Mesenchymal stem cell (in vitro differentiated cells and primary cell): Measurements from ENCODE around the gene PLIN5.

Source experiments
- DNase-seq: peaks from one replicate; pipeline ENCODE4 v3.0.0-alpha.2; 2013
- H2AFZ ChIP-seq: one replicate; pipeline ENCODE4 v1.6.1; 2013; ENCODE audit warnings: low read depth, mild to moderate bottlenecking, control low read depth, inconsistent platforms, low read length, moderate library complexity
- H2AK5ac ChIP-seq: 2 replicates; pipeline ENCODE4 v1.6.1; 2013; ENCODE audit warnings: low read length, moderate library complexity, mild to moderate bottlenecking, inconsistent platforms; ENCODE audit not compliant: severe bottlenecking
- H2BK120ac ChIP-seq: one replicate; pipeline ENCODE4 v1.6.1; 2013; ENCODE audit warnings: low read depth, mild to moderate bottlenecking, inconsistent platforms, low read length, moderate library complexity
- H2BK12ac ChIP-seq, 2 experiments: one replicate each; pipeline ENCODE4 v1.6.1; 2013; ENCODE audit warnings: inconsistent platforms in 2 of 2, low read length in 2 of 2, mild to moderate bottlenecking in 2 of 2, moderate library complexity in 2 of 2, control low read depth in 1 of 2
- H2BK15ac ChIP-seq: one replicate; pipeline ENCODE4 v1.6.1; 2013; ENCODE audit warnings: mild to moderate bottlenecking, low read depth, inconsistent platforms; ENCODE audit not compliant: poor library complexity, severe bottlenecking
- H2BK5ac ChIP-seq: 2 replicates; pipeline ENCODE4 v1.6.1; 2013; ENCODE audit warnings: low read depth, mild to moderate bottlenecking, low read length, control low read depth, inconsistent platforms; ENCODE audit not compliant: poor library complexity, severe bottlenecking
- H3K14ac ChIP-seq, 2 experiments: one replicate each; pipeline ENCODE4 v1.6.1; 2013; ENCODE audit warnings: inconsistent platforms in 2 of 2, low read length in 2 of 2, control low read depth in 1 of 2, mild to moderate bottlenecking in 1 of 2, moderate library complexity in 1 of 2
- H3K18ac ChIP-seq, 2 experiments: one replicate each; pipeline ENCODE4 v1.6.1; 2013; ENCODE audit warnings: inconsistent platforms in 2 of 2, low read length in 2 of 2, control low read depth in 1 of 2, low read depth in 1 of 2, mild to moderate bottlenecking in 1 of 2
- H3K23ac ChIP-seq, 2 experiments: one replicate each; pipeline ENCODE4 v1.6.1; 2013; ENCODE audit warnings: inconsistent platforms in 2 of 2, low read length in 2 of 2, mild to moderate bottlenecking in 2 of 2, moderate library complexity in 2 of 2, control low read depth in 1 of 2
- H3K27ac ChIP-seq: 2 replicates; pipeline ENCODE4 v1.5.1; 2013; ENCODE audit warnings: mild to moderate bottlenecking, moderate library complexity, low read length, control low read depth, inconsistent platforms; ENCODE audit not compliant: poor library complexity, severe bottlenecking
- H3K27me3 ChIP-seq, 2 experiments: 2 replicates each; pipeline versions ENCODE4 v1.6.1 to v1.7.0; 2013; ENCODE audit warnings: low read length in 2 of 2, mild to moderate bottlenecking in 2 of 2, moderate library complexity in 2 of 2, control low read depth in 1 of 2, inconsistent platforms in 1 of 2; ENCODE audit not compliant: control insufficient read depth in 1 of 2, insufficient read depth in 1 of 2
- H3K36me3 ChIP-seq, 2 experiments: 2 replicates each; pipeline versions ENCODE4 v1.6.1 to v1.7.0; 2013; ENCODE audit warnings: low read length in 2 of 2, control low read depth in 1 of 2, inconsistent platforms in 1 of 2, low read depth in 1 of 2, mild to moderate bottlenecking in 1 of 2; ENCODE audit not compliant: insufficient read depth in 2 of 2, control insufficient read depth in 1 of 2
- H3K4ac ChIP-seq, 2 experiments: one replicate each; pipeline ENCODE4 v1.6.1; 2013; ENCODE audit warnings: inconsistent platforms in 2 of 2, low read length in 2 of 2, mild to moderate bottlenecking in 2 of 2, moderate library complexity in 2 of 2, control low read depth in 1 of 2, low read depth in 1 of 2
- H3K4me1 ChIP-seq: 2 replicates; pipeline ENCODE4 v1.6.1; 2013; ENCODE audit warnings: low read depth, low read length, control low read depth; ENCODE audit not compliant: control insufficient read depth, insufficient read depth
- H3K4me2 ChIP-seq: 2 replicates; pipeline ENCODE4 v1.6.1; 2013; ENCODE audit warnings: low read length, mild to moderate bottlenecking, inconsistent platforms; ENCODE audit not compliant: poor library complexity, severe bottlenecking
- H3K4me3 ChIP-seq, 2 experiments: 2 replicates each; pipeline versions ENCODE4 v1.5.1 to v1.7.0; 2013; ENCODE audit warnings: low read length in 2 of 2, mild to moderate bottlenecking in 2 of 2, control low read depth in 1 of 2, low read depth in 1 of 2; ENCODE audit not compliant: insufficient read depth in 1 of 2
- H3K79me1 ChIP-seq: replicated peaks from 2 replicates; pipeline ENCODE4 v1.6.1; 2013; ENCODE audit warnings: mild to moderate bottlenecking, control low read depth, low read length, inconsistent platforms; ENCODE audit not compliant: poor library complexity, severe bottlenecking
- H3K9ac ChIP-seq: 2 replicates; pipeline ENCODE4 v1.7.0; 2013; ENCODE audit warnings: mild to moderate bottlenecking, low read length, moderate library complexity
- H3K9me3 ChIP-seq: 2 replicates; pipeline ENCODE4 v1.7.0; 2013; ENCODE audit warnings: mild to moderate bottlenecking, low read length; ENCODE audit not compliant: control insufficient read depth
- H4K8ac ChIP-seq: one replicate; pipeline ENCODE4 v1.6.1; 2013; ENCODE audit warnings: inconsistent platforms, mild to moderate bottlenecking, low read length, moderate library complexity
- H4K91ac ChIP-seq: one replicate; pipeline ENCODE4 v1.6.1; 2013; ENCODE audit warnings: mild to moderate bottlenecking, low read length, inconsistent platforms
- WGBS: methylation state at CpG from one replicate; pipeline ENCODE4 v1.1.7; 2013; ENCODE audit warnings: mixed read lengths; 5-methylcytosine and 5-hydroxymethylcytosine counted together

Gene PLIN5

DNA sequence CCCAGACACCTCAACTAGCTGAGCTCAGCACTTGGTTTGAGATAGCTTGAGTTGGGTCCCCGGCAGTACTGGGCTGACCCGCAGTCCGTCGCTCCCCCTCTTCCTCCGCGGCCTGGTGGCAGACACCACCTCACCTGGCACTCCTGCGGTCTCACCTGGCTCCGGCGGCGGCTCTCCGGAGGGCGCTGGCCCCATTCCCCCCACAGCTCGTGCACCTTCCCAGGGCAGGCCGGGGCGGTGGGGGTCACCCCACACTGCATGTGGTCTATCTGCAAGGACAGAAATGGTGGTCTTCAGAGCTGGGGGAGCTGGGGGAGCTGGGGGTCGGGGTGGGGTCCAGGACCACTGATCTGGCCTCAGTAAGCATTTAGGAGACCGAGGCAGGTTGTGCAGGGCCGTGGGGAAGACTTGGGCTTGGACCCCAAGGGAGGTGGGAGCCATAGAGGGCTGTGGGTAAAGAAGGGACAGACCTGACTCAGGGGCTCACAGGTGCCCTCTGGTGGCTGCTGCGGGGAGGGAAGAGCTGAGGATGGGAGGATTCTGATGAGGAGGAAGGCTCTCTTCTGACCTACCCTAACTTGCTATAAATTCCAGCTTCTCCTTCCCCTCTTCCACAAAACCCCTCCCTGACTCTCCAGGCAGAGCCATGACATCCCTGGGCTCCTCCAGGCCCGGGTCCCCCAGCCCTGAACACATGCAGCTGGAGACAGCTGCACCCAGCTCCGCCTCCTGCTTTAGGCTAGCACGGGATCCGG is 10.0 kb downstream of the PLIN5 start:
- no peak overlapping the region for H4K91ac ChIP-seq
- no peak overlapping the region for H3K4ac ChIP-seq
- no peak overlapping the region for H2AK5ac ChIP-seq
- H3K14ac ChIP-seq = no peak overlapping the region
- no peaks in the 10 kb centered on the region for H3K36me3 ChIP-seq
- no peaks in the 10 kb centered on the region for H3K79me1 ChIP-seq
- no peak overlapping the region for H2BK15ac ChIP-seq
- H2AFZ ChIP-seq = no peak overlapping the region
- no peak overlapping the region for H3K23ac ChIP-seq
- no peak overlapping the region for H3K4me3 ChIP-seq
- no peak overlapping the region for H2BK5ac ChIP-seq
- 78% methylated on average over 22 of the region's 23 CpGs for WGBS
- H2BK120ac ChIP-seq = no peak overlapping the region
- H3K18ac ChIP-seq = no peak overlapping the region
- H4K8ac ChIP-seq = no peak overlapping the region
- H3K9ac ChIP-seq = no peak overlapping the region
- peaks cover 10% of the 10 kb centered on the region for H3K4me1 ChIP-seq
- H3K27ac ChIP-seq = no peak overlapping the region
- H3K4me2 ChIP-seq = no peak overlapping the region
- peak; percentile 45 for DNase-seq
- peaks cover 11 to 12% of the 10 kb centered on the region in 2 experiments for H3K27me3 ChIP-seq
- no peak overlapping the region for H2BK12ac ChIP-seq
- H3K9me3 ChIP-seq = no peaks in the 10 kb centered on the region

DNA sequence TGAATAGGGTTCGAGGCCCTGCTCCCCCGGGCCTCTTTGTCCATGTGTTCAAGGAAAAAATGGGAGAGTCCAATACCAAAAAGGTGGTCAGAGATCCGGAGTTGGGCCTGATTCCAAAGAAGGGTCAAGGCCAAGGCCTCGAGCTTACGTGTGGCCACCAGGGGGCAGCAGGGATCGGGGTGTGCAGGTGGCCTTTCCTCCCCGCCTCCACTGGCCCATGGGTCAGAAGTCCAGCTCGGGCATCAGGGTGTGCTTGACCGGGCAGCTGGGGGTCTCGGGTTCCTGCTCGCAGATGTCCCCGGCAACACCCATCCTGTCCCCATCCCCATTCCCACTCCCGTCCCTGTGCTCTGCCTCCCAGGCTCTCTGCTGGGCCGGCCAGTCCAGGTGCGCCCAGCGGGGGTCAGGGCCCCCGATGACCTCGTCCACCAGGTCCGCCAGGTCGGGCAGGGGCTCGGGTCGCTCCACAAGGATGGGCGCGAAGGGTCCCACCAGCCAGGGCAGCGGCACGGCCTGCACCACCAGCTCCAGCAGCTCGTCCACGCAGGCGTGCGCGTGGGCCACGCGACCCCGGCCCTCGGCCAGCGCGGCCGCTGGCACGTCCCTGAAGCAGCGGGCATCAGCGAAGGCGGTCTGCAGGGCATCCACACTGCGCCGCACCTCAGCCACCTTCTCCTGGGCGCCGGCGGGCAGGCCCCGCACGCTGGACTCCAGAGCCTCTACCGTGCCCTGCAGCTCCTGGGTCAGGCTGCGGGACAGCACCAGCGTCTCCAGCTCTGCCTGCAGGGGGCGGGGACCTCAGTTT is 11.5 kb downstream of the PLIN5 start:
- Histone ChIP-seq H2BK15ac (peak overlapping the region; percentile 19), H2BK5ac (no peak overlapping the region), H3K9ac (no peak overlapping the region), H3K79me1 (no peaks in the 10 kb centered on the region), H3K4ac (no peak overlapping the region), H3K4me2 (no peak overlapping the region), H3K27me3 (peaks cover 0 to 6% of the 10 kb centered on the region in 2 experiments), H4K8ac (no peak overlapping the region), H2BK120ac (no peak overlapping the region), H3K36me3 (no peaks in the 10 kb centered on the region), H2AK5ac (no peak overlapping the region), H3K18ac (no peak overlapping the region), H3K4me3 (no peak overlapping the region), H3K14ac (no peak overlapping the region), H3K27ac (no peak overlapping the region), H2AFZ (no peak overlapping the region), H4K91ac (peak overlapping the region; percentile 40), H3K23ac (no peak overlapping the region), H3K4me1 (peaks cover 14% of the 10 kb centered on the region), H2BK12ac (no peak overlapping the region), H3K9me3 (no peaks in the 10 kb centered on the region)
- WGBS = 71% methylated on average over 53 of the region's 53 CpGs
- peak; percentile 29 for DNase-seq

DNA sequence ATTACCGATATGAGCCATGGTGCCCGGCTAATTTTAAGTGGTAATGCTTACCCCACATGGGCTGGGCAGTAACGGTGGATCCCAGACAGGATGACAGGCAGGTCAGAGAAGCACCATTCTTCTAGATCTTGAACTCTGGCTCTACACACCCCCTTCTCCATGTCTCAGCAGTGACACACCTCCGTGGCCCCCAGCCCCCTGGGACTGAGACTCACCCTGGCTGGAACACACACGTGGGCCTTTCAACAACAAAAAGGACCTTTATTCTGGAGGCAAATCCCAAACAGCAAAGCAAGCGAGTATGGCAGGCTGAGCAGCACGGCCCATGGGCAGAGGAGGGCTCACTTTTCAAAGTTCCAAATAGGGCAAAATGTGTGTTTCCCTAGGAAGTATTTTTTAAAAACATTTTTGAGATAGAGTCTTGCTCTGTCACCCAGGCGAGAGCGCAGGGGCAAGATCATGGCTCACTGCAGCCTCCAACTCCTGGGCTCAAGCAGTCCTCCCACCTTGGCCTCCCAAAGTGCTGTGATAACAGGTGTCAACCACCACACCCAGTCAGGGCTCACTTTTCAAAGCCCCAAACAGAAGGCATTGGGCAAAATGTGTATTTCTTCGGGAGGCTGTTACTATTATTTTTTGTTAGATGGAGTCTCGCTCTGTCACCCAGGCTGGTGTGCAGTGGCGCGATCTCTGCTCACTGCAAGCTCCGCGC is 12.6 kb downstream of the PLIN5 start:
- DNase-seq = no peak
- 87% methylated on average over 15 of the region's 15 CpGs for WGBS

DNA sequence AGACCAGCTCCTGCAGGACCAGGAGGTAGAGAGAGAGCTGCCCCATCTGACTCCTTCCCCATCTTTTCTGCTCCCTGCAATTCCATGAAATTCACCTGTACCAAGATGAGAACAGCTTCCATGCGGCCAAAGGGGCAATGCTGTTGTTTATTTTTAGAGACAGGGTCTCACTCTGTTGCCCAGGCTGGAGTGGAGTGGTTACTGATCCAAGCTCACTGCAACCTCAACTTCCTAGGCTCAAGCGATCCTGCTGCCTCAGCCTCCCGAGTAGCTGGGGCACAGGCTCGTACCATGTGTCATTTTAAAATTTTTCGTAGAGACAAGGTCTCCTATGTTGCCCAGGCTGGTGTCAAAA is 13.2 kb downstream of the PLIN5 start:
- Histone ChIP-seq H3K4me3 (no peak overlapping the region), H2BK15ac (no peak overlapping the region), H3K27ac (no peak overlapping the region), H3K9ac (no peak overlapping the region), H2BK5ac (no peak overlapping the region), H3K4me2 (no peak overlapping the region), H3K36me3 (no peaks in the 10 kb centered on the region), H3K23ac (no peak overlapping the region), H3K9me3 (no peaks in the 10 kb centered on the region), H3K18ac (no peak overlapping the region), H4K8ac (no peak overlapping the region), H2BK12ac (no peak overlapping the region), H3K14ac (no peak overlapping the region), H3K79me1 (no peaks in the 10 kb centered on the region), H3K4me1 (peaks cover 23% of the 10 kb centered on the region), H2AFZ (no peak overlapping the region), H3K4ac (no peak overlapping the region), H4K91ac (no peak overlapping the region), H2BK120ac (no peak overlapping the region), H3K27me3 (peaks cover 0 to 18% of the 10 kb centered on the region in 2 experiments), H2AK5ac (no peak overlapping the region)
- WGBS = 92% methylated on average over 5 of the region's 5 CpGs
- DNase-seq = no peak

More for the DNA sequence above, 12.6 kb downstream of the PLIN5 start:
- no peak overlapping the region for H2BK12ac ChIP-seq
- no peak overlapping the region for H4K91ac ChIP-seq
- no peaks in the 10 kb centered on the region for H3K79me1 ChIP-seq
- no peaks in the 10 kb centered on the region for H3K36me3 ChIP-seq
- no peak overlapping the region for H3K4me3 ChIP-seq
- H3K9me3 ChIP-seq = no peaks in the 10 kb centered on the region
- H2AK5ac ChIP-seq = no peak overlapping the region
- H2BK120ac ChIP-seq = no peak overlapping the region
- no peak overlapping the region for H2AFZ ChIP-seq
- no peak overlapping the region for H3K4me2 ChIP-seq
- peaks cover 18% of the 10 kb centered on the region for H3K4me1 ChIP-seq
- H3K27ac ChIP-seq = no peak overlapping the region
- no peak overlapping the region for H3K18ac ChIP-seq
- H2BK5ac ChIP-seq = no peak overlapping the region
- no peak overlapping the region for H2BK15ac ChIP-seq
- H3K27me3 ChIP-seq = peaks cover 0 to 13% of the 10 kb centered on the region in 2 experiments
- no peak overlapping the region for H3K9ac ChIP-seq
- no peak overlapping the region for H3K14ac ChIP-seq
- no peak overlapping the region for H3K23ac ChIP-seq
- no peak overlapping the region for H4K8ac ChIP-seq
- no peak overlapping the region for H3K4ac ChIP-seq
